ENCODE results near the gene LSM12. TPM values are rescaled to one million over a fixed set of nuclear protein-coding genes. Genes with fewer than 3 reads are reported as not detected.

Gene LSM12
- total RNA-seq, 4 donors from 2014 or later: 33.3 to 53.0 (median 41.1) TPM

- H3K36me3 ChIP-seq: peaks cover 0 to 76% of the 10 kb centered on the region in 2 donors
- no peaks in the 10 kb centered on the region for H3K27me3 ChIP-seq
- peaks cover 2 to 33% (median 21%) of the 10 kb centered on the region in 3 donors for H3K4me1 ChIP-seq
- no peak overlapping the region for H3K4me3 ChIP-seq
- no peak for TF ChIP-seq CTCF (IDR thresholded peaks at IDR 0.05)
- TF ChIP-seq POLR2A (IDR thresholded peaks at IDR 0.05): no peak
- no peak for TF ChIP-seq EP300 (IDR thresholded peaks at IDR 0.05)
- TF ChIP-seq POLR2AphosphoS5 (IDR thresholded peaks at IDR 0.05): no peak
- 70 to 80% methylated on average over 2 to 4 of the region's 14 CpGs for WGBS, 2 donors (ENCODE audit: low coverage in 1 of 2)
- no peaks in the 10 kb centered on the region for H3K9me3 ChIP-seq
- no peak for ATAC-seq
- H3K27ac ChIP-seq: no peak overlapping the region
Measured at GRCh38 chr17:44091200-44091997, 24.9 kb upstream of the LSM12 start.

- H3K36me3 ChIP-seq: peaks cover 0 to 99% of the 10 kb centered on the region in 2 donors
- no peak for TF ChIP-seq POLR2A (IDR thresholded peaks at IDR 0.05)
- TF ChIP-seq EP300 (IDR thresholded peaks at IDR 0.05): no peak
- no peak for TF ChIP-seq POLR2AphosphoS5 (IDR thresholded peaks at IDR 0.05)
- TF ChIP-seq CTCF (IDR thresholded peaks at IDR 0.05): no peak
- ATAC-seq: no peak
- H3K4me3 ChIP-seq: no peak overlapping the region
- 90 to 92% methylated on average over 2 to 4 of the region's 16 CpGs for WGBS, 2 donors (ENCODE audit: low coverage in 1 of 2)
- no peak overlapping the region for H3K27ac ChIP-seq
- H3K27me3 ChIP-seq: no peaks in the 10 kb centered on the region
- H3K4me1 ChIP-seq: peaks cover 0 to 18% (median 10%) of the 10 kb centered on the region in 3 donors
- no peaks in the 10 kb centered on the region for H3K9me3 ChIP-seq
Measured at GRCh38 chr17:44088254-44088653, 21.8 kb upstream of the LSM12 start.

GRCh38 chr17:44087319-44087718 is 20.8 kb upstream of the LSM12 start:
- Histone ChIP-seq H3K27me3 (no peaks in the 10 kb centered on the region), H3K9me3 (no peaks in the 10 kb centered on the region), H3K27ac (peak overlapping the region in 3 of 4 donors; percentile 41 to 82 (median 64)), H3K36me3 (peaks cover 0 to 99% of the 10 kb centered on the region in 2 donors), H3K4me3 (no peak overlapping the region), H3K4me1 (peaks cover 0 to 18% (median 10%) of the 10 kb centered on the region in 3 donors)
- TF ChIP-seq EP300 (IDR thresholded peaks at IDR 0.05) (no peak), POLR2A (IDR thresholded peaks at IDR 0.05) (no peak), POLR2AphosphoS5 (IDR thresholded peaks at IDR 0.05) (no peak), CTCF (IDR thresholded peaks at IDR 0.05) (no peak)
- 48 to 80% methylated on average over 1 to 8 of the region's 8 CpGs for WGBS, 2 donors (ENCODE audit: low coverage in 1 of 2)
- no peak for ATAC-seq

- H3K4me1 ChIP-seq: peaks cover 0 to 18% (median 10%) of the 10 kb centered on the region in 3 donors
- peak; percentile 75 for ATAC-seq
- 0 to 14% methylated on average over 1 to 9 of the region's 23 CpGs for WGBS, 2 donors (ENCODE audit: low coverage in 1 of 2)
- no peaks in the 10 kb centered on the region for H3K9me3 ChIP-seq
- H3K4me3 ChIP-seq: no peak overlapping the region
- no peaks in the 10 kb centered on the region for H3K27me3 ChIP-seq
- H3K36me3 ChIP-seq: peaks cover 0 to 99% of the 10 kb centered on the region in 2 donors
- TF ChIP-seq EP300 (IDR thresholded peaks at IDR 0.05) (no peak), POLR2AphosphoS5 (IDR thresholded peaks at IDR 0.05) (peak; percentile 36)
- peak overlapping the region in 3 of 4 donors; percentile 64 to 82 (median 75) for H3K27ac ChIP-seq
Measured at GRCh38 chr17:44086364-44087311, 20.2 kb upstream of the LSM12 start.

- ATAC-seq: no peak
- WGBS, 2 donors (ENCODE audit: low coverage in 1 of 2): 56 to 63% methylated on average over 1 of the region's 5 CpGs
- peak overlapping the region in 3 of 4 donors; percentile 64 to 82 (median 75) for H3K27ac ChIP-seq
- no peak overlapping the region for H3K4me3 ChIP-seq
- no peaks in the 10 kb centered on the region for H3K9me3 ChIP-seq
- no peaks in the 10 kb centered on the region for H3K27me3 ChIP-seq
- peaks cover 0 to 18% (median 10%) of the 10 kb centered on the region in 3 donors for H3K4me1 ChIP-seq
- TF ChIP-seq POLR2AphosphoS5 (IDR thresholded peaks at IDR 0.05) (no peak), CTCF (IDR thresholded peaks at IDR 0.05) (no peak), EP300 (IDR thresholded peaks at IDR 0.05) (no peak), POLR2A (IDR thresholded peaks at IDR 0.05) (no peak)
- peaks cover 0 to 99% of the 10 kb centered on the region in 2 donors for H3K36me3 ChIP-seq
Measured at GRCh38 chr17:44085908-44086307, 19.4 kb upstream of the LSM12 start.
